ENCODE results near the gene HTATIP2. TPM values are rescaled to one million over a fixed set of nuclear protein-coding genes. Genes with fewer than 3 reads are reported as not detected.
A peak's percentile ranks its signal among the peaks of the same experiment; 100 is the strongest.

Gene HTATIP2
- total and polyA plus RNA-seq, 9 of the 15 experiments (the other 6 are each of a cell fraction or from before 2014, with no cell fraction given) = 48.3 to 90.9 (median 64.4) TPM

DNA sequence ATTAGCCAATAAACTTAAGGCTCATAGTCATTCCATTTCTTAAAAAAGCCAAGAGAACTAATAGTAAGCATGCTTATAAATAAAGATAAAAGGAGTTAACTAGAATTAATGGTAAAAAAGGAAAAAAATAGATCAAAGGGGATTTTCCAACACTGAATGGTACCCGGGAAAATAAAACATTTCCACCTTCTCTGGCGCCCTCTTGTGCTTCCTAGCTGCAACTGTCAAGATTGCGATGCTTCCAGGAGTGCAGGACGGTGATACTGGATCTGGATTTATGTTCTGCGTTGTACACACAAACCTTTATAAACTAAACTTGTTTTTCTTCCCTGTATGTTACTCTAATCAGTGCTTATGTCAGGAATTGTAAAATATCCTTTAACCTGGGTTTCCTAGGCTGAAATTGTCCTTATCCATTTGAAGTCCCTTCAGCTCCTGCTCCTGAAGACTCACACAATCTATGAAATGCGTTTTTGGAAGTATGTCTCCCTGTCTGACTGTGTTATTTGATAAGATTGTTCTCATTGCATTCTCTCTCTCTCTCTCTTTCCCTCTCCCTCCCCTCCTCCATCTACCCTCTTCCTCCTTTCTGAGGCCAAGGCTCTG lies 9.6 kb upstream of the HTATIP2 start (continued):
- TF ChIP-seq, protein P1, sequence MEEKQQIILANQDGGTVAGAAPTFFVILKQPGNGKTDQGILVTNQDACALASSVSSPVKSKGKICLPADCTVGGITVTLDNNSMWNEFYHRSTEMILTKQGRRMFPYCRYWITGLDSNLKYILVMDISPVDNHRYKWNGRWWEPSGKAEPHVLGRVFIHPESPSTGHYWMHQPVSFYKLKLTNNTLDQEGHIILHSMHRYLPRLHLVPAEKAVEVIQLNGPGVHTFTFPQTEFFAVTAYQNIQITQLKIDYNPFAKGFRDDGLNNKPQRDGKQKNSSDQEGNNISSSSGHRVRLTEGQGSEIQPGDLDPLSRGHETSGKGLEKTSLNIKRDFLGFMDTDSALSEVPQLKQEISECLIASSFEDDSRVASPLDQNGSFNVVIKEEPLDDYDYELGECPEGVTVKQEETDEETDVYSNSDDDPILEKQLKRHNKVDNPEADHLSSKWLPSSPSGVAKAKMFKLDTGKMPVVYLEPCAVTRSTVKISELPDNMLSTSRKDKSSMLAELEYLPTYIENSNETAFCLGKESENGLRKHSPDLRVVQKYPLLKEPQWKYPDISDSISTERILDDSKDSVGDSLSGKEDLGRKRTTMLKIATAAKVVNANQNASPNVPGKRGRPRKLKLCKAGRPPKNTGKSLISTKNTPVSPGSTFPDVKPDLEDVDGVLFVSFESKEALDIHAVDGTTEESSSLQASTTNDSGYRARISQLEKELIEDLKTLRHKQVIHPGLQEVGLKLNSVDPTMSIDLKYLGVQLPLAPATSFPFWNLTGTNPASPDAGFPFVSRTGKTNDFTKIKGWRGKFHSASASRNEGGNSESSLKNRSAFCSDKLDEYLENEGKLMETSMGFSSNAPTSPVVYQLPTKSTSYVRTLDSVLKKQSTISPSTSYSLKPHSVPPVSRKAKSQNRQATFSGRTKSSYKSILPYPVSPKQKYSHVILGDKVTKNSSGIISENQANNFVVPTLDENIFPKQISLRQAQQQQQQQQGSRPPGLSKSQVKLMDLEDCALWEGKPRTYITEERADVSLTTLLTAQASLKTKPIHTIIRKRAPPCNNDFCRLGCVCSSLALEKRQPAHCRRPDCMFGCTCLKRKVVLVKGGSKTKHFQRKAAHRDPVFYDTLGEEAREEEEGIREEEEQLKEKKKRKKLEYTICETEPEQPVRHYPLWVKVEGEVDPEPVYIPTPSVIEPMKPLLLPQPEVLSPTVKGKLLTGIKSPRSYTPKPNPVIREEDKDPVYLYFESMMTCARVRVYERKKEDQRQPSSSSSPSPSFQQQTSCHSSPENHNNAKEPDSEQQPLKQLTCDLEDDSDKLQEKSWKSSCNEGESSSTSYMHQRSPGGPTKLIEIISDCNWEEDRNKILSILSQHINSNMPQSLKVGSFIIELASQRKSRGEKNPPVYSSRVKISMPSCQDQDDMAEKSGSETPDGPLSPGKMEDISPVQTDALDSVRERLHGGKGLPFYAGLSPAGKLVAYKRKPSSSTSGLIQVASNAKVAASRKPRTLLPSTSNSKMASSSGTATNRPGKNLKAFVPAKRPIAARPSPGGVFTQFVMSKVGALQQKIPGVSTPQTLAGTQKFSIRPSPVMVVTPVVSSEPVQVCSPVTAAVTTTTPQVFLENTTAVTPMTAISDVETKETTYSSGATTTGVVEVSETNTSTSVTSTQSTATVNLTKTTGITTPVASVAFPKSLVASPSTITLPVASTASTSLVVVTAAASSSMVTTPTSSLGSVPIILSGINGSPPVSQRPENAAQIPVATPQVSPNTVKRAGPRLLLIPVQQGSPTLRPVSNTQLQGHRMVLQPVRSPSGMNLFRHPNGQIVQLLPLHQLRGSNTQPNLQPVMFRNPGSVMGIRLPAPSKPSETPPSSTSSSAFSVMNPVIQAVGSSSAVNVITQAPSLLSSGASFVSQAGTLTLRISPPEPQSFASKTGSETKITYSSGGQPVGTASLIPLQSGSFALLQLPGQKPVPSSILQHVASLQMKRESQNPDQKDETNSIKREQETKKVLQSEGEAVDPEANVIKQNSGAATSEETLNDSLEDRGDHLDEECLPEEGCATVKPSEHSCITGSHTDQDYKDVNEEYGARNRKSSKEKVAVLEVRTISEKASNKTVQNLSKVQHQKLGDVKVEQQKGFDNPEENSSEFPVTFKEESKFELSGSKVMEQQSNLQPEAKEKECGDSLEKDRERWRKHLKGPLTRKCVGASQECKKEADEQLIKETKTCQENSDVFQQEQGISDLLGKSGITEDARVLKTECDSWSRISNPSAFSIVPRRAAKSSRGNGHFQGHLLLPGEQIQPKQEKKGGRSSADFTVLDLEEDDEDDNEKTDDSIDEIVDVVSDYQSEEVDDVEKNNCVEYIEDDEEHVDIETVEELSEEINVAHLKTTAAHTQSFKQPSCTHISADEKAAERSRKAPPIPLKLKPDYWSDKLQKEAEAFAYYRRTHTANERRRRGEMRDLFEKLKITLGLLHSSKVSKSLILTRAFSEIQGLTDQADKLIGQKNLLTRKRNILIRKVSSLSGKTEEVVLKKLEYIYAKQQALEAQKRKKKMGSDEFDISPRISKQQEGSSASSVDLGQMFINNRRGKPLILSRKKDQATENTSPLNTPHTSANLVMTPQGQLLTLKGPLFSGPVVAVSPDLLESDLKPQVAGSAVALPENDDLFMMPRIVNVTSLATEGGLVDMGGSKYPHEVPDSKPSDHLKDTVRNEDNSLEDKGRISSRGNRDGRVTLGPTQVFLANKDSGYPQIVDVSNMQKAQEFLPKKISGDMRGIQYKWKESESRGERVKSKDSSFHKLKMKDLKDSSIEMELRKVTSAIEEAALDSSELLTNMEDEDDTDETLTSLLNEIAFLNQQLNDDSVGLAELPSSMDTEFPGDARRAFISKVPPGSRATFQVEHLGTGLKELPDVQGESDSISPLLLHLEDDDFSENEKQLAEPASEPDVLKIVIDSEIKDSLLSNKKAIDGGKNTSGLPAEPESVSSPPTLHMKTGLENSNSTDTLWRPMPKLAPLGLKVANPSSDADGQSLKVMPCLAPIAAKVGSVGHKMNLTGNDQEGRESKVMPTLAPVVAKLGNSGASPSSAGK (IDR thresholded peaks at IDR 0.05) = no peak
- TF ChIP-seq RCOR1 (IDR thresholded peaks at IDR 0.05; ENCODE audit: borderline replicate concordance in 1 of 2, low read depth in 2 of 2, low read length in 2 of 2) (peak in 1 of 2 experiments; percentile 37; a peak in 1 of 4 replicates), NUFIP1 (IDR thresholded peaks at IDR 0.05; ENCODE audit: partially characterized antibody) (no peak), PTBP1 (IDR thresholded peaks at IDR 0.05; ENCODE audit: low read depth, low read length) (no peak), ETV1 (tag; conservative IDR thresholded peaks at IDR 0.05; ENCODE audit: low read depth) (peak; percentile 49), BRD9 (IDR thresholded peaks at IDR 0.05; ENCODE audit: low read depth, partially characterized antibody) (no peak), BCL6 (CRISPR knock-in tag; IDR thresholded peaks at IDR 0.05) (no peak), SMAD3 (CRISPR knock-in tag; conservative IDR thresholded peaks at IDR 0.05) (no peak), HMGN3 (IDR thresholded peaks at IDR 0.05; ENCODE audit: borderline replicate concordance, extremely low read depth, insufficient read length, low read depth, low read length) (no peak), NFRKB (IDR thresholded peaks at IDR 0.05; ENCODE audit: low read depth) (no peak), BHLHE40 (IDR thresholded peaks at IDR 0.05; ENCODE audit: low read length) (no peak), CAMTA2 (CRISPR knock-in tag; conservative IDR thresholded peaks at IDR 0.05) (no peak)
- TF ChIP-seq, protein P2, sequence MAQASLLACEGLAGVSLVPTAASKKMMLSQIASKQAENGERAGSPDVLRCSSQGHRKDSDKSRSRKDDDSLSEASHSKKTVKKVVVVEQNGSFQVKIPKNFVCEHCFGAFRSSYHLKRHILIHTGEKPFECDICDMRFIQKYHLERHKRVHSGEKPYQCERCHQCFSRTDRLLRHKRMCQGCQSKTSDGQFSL (CRISPR knock-in tag; IDR thresholded peaks at IDR 0.05) = no peak
- TF ChIP-seq, protein P2 (tag; IDR thresholded peaks at IDR 0.05) = no peak
- TF ChIP-seq, protein P3, sequence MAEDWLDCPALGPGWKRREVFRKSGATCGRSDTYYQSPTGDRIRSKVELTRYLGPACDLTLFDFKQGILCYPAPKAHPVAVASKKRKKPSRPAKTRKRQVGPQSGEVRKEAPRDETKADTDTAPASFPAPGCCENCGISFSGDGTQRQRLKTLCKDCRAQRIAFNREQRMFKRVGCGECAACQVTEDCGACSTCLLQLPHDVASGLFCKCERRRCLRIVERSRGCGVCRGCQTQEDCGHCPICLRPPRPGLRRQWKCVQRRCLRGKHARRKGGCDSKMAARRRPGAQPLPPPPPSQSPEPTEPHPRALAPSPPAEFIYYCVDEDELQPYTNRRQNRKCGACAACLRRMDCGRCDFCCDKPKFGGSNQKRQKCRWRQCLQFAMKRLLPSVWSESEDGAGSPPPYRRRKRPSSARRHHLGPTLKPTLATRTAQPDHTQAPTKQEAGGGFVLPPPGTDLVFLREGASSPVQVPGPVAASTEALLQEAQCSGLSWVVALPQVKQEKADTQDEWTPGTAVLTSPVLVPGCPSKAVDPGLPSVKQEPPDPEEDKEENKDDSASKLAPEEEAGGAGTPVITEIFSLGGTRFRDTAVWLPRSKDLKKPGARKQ (CRISPR knock-in tag; IDR thresholded peaks at IDR 0.05) = no peak

Data from K562 (cell line).